ENCODE results near the gene USP8. TPM values are rescaled to one million over a fixed set of nuclear protein-coding genes. Genes with fewer than 3 reads are reported as not detected.
"Not testable (repeated sequence)": the region's sequence is repeated elsewhere in the genome, so short reads cannot be mapped to it uniquely, and the experiment has no call there.

USP8 gene
- total and polyA plus RNA-seq, 9 donors, result 25.1 to 67.0 (median 42.4) TPM

- Histone ChIP-seq H3K27me3 (no peaks in the 10 kb centered on the region), H3K9me3 (no peaks in the 10 kb centered on the region), H3K36me3 (no peaks in the 10 kb centered on the region), H3K4me3 (no peak overlapping the region), H3K27ac (no peak overlapping the region), H3K4me1 (ENCODE audit: insufficient read depth) (no peaks in the 10 kb centered on the region)
- no peak for DNase-seq
- TF ChIP-seq, protein P1, sequence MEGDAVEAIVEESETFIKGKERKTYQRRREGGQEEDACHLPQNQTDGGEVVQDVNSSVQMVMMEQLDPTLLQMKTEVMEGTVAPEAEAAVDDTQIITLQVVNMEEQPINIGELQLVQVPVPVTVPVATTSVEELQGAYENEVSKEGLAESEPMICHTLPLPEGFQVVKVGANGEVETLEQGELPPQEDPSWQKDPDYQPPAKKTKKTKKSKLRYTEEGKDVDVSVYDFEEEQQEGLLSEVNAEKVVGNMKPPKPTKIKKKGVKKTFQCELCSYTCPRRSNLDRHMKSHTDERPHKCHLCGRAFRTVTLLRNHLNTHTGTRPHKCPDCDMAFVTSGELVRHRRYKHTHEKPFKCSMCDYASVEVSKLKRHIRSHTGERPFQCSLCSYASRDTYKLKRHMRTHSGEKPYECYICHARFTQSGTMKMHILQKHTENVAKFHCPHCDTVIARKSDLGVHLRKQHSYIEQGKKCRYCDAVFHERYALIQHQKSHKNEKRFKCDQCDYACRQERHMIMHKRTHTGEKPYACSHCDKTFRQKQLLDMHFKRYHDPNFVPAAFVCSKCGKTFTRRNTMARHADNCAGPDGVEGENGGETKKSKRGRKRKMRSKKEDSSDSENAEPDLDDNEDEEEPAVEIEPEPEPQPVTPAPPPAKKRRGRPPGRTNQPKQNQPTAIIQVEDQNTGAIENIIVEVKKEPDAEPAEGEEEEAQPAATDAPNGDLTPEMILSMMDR (IDR thresholded peaks at IDR 0.05), result no peak
- TF ChIP-seq POLR2A (IDR thresholded peaks at IDR 0.05) (no peak), EP300 (IDR thresholded peaks at IDR 0.05) (no peak)
- intact Hi-C loops (cut with DNase I), result no loop called here
- 92 to 96% (median 93%) methylated on average over 1 of the region's 1 CpG for WGBS, 3 donors
Observed at GRCh38 chr15:50484781-50485180, 60.6 kb downstream of the USP8 start.

GRCh38 chr15:50485389-50485788 is 61.2 kb downstream of the USP8 start:
- WGBS, 3 donors, result 94 to 96% (median 94%) methylated on average over 3 of the region's 3 CpGs
- no peaks in the 10 kb centered on the region for H3K4me1 ChIP-seq (ENCODE audit: insufficient read depth)
- H3K27me3 ChIP-seq, result no peaks in the 10 kb centered on the region
- no peak overlapping the region for H3K4me3 ChIP-seq
- no peaks in the 10 kb centered on the region for H3K9me3 ChIP-seq
- H3K36me3 ChIP-seq, result no peaks in the 10 kb centered on the region
- no peak for TF ChIP-seq POLR2A (IDR thresholded peaks at IDR 0.05)
- TF ChIP-seq, protein P1 (IDR thresholded peaks at IDR 0.05), result no peak
- no peak for TF ChIP-seq EP300 (IDR thresholded peaks at IDR 0.05)
- intact Hi-C loops (cut with DNase I), result no loop called here
- H3K27ac ChIP-seq, result no peak overlapping the region
- DNase-seq, result no peak

DNA sequence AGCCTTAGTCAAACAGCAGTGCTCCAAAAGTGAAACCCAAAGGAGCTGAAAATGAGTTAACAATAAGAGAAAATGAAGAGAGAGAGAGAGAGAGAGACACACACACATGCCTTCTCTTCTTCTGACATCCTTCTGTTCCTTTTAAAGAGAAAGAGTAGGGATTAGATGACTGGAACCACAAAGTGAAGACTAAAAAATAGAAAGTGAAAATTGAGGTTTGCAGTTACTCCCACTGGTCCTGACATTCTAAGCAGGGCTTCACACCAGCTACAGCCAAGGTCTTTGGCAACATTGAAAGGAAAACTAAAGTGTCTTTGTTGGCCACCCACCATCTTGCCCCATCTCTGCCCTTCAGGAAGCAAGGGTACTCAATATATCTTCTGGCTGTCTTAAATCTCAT is 63.1 kb downstream of the USP8 start:
- H3K36me3 ChIP-seq, result no peaks in the 10 kb centered on the region
- no peak for DNase-seq
- intact Hi-C loops (cut with DNase I), result no loop called here
- TF ChIP-seq, protein P1 (IDR thresholded peaks at IDR 0.05), result no peak
- TF ChIP-seq POLR2A (IDR thresholded peaks at IDR 0.05) (no peak), EP300 (IDR thresholded peaks at IDR 0.05) (no peak)
- H3K27me3 ChIP-seq, result no peaks in the 10 kb centered on the region
- no peaks in the 10 kb centered on the region for H3K9me3 ChIP-seq
- H3K27ac ChIP-seq, result no peak overlapping the region
- H3K4me3 ChIP-seq, result no peak overlapping the region
- no peaks in the 10 kb centered on the region for H3K4me1 ChIP-seq (ENCODE audit: insufficient read depth)

GRCh38 chr15:50493625-50494024 is 69.4 kb downstream of the USP8 start:
- TF ChIP-seq POLR2A (IDR thresholded peaks at IDR 0.05) (no peak), EP300 (IDR thresholded peaks at IDR 0.05) (no peak)
- TF ChIP-seq, protein P1 (IDR thresholded peaks at IDR 0.05), result no peak
- intact Hi-C loops (cut with DNase I), result loop anchor here in 1 of 4 donors (10.0 kb wide), 1 partner anchor 81 kb away; no protein-coding TSS in a partner anchor
- DNase-seq, result no peak
- no peak overlapping the region for H3K27ac ChIP-seq
- WGBS, 3 donors, result 88 to 96% (median 89%) methylated on average over 3 of the region's 3 CpGs
- H3K27me3 ChIP-seq, result no peaks in the 10 kb centered on the region
- H3K9me3 ChIP-seq, result no peaks in the 10 kb centered on the region
- no peaks in the 10 kb centered on the region for H3K4me1 ChIP-seq (ENCODE audit: insufficient read depth)
- no peaks in the 10 kb centered on the region for H3K36me3 ChIP-seq
- no peak overlapping the region for H3K4me3 ChIP-seq

- 82 to 93% (median 90%) methylated on average over 2 of the region's 2 CpGs for WGBS, 3 donors
- not testable (repeated sequence) for H3K27me3 ChIP-seq; DNase-seq; H3K9me3 ChIP-seq; H3K4me1 ChIP-seq (ENCODE audit: insufficient read depth); H3K36me3 ChIP-seq; H3K4me3 ChIP-seq; H3K27ac ChIP-seq
- intact Hi-C loops (cut with DNase I), result loop anchor here in 1 of 4 donors (10.0 kb wide), 1 partner anchor 80 kb away; no protein-coding TSS in a partner anchor
Observed at GRCh38 chr15:50494547-50494946, 70.3 kb downstream of the USP8 start.

Measured in ovary (tissue), 9 donors.